ENCODE data around the gene UQCRHL.

DNA sequence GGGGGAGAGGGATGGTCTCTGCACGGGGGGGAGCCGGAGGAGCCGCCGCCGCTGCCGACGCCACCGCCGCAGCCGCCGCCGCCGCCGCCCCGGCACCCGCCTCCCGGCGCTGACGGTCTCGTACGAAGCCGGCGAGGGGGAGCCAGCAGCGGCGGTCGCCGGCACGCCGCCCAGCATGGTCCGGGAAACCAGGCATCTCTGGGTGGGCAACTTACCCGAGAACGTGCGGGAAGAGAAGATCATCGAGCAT is 40.4 kb upstream of the UQCRHL start:
- TF ChIP-seq PATZ1 (CRISPR knock-in tag; IDR thresholded peaks at IDR 0.05; ENCODE audit: borderline replicate concordance) (no peak), ZNF8 (CRISPR knock-in tag; IDR thresholded peaks at IDR 0.05) (no peak), ISL1 (CRISPR knock-in tag; IDR thresholded peaks at IDR 0.05) (no peak), GLIS3 (CRISPR knock-in tag; IDR thresholded peaks at IDR 0.05) (no peak), ZFP3 (CRISPR knock-in tag; IDR thresholded peaks at IDR 0.05) (no peak)
- TF ChIP-seq, protein P1, sequence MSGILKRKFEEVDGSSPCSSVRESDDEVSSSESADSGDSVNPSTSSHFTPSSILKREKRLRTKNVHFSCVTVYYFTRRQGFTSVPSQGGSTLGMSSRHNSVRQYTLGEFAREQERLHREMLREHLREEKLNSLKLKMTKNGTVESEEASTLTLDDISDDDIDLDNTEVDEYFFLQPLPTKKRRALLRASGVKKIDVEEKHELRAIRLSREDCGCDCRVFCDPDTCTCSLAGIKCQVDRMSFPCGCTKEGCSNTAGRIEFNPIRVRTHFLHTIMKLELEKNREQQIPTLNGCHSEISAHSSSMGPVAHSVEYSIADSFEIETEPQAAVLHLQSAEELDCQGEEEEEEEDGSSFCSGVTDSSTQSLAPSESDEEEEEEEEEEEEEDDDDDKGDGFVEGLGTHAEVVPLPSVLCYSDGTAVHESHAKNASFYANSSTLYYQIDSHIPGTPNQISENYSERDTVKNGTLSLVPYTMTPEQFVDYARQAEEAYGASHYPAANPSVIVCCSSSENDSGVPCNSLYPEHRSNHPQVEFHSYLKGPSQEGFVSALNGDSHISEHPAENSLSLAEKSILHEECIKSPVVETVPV (CRISPR knock-in tag; IDR thresholded peaks at IDR 0.05): no peak
- TF ChIP-seq, protein P2, sequence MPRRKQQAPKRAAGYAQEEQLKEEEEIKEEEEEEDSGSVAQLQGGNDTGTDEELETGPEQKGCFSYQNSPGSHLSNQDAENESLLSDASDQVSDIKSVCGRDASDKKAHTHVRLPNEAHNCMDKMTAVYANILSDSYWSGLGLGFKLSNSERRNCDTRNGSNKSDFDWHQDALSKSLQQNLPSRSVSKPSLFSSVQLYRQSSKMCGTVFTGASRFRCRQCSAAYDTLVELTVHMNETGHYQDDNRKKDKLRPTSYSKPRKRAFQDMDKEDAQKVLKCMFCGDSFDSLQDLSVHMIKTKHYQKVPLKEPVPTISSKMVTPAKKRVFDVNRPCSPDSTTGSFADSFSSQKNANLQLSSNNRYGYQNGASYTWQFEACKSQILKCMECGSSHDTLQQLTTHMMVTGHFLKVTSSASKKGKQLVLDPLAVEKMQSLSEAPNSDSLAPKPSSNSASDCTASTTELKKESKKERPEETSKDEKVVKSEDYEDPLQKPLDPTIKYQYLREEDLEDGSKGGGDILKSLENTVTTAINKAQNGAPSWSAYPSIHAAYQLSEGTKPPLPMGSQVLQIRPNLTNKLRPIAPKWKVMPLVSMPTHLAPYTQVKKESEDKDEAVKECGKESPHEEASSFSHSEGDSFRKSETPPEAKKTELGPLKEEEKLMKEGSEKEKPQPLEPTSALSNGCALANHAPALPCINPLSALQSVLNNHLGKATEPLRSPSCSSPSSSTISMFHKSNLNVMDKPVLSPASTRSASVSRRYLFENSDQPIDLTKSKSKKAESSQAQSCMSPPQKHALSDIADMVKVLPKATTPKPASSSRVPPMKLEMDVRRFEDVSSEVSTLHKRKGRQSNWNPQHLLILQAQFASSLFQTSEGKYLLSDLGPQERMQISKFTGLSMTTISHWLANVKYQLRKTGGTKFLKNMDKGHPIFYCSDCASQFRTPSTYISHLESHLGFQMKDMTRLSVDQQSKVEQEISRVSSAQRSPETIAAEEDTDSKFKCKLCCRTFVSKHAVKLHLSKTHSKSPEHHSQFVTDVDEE (CRISPR knock-in tag; IDR thresholded peaks at IDR 0.05): no peak

Data from SK-N-SH treated with all-trans-retinoic acid at 6 μM for 48 hours (cell line).